Hindlimb muscle (tissue), 1 donor: Measurements from ENCODE around the gene MAP7. TPM values are rescaled to one million over a fixed set of nuclear protein-coding genes. Genes with fewer than 3 reads are reported as not detected.
"Not testable (repeated sequence)": the region's sequence is repeated elsewhere in the genome, so short reads cannot be mapped to it uniquely, and the experiment has no call there.

Experiments
- DNase-seq: peaks from one replicate; pipeline ENCODE4 v3.0.0-alpha.2; 2013
- polyA plus RNA-seq: library from polyadenylated mRNA; unstranded; fragments of 120-200 nt; gene quantifications from one replicate; pipeline ENCODE4 v1.2.1, GENCODE V29; 2013; ENCODE audit not compliant: insufficient read length

The MAP7 gene
- polyA plus RNA-seq, 1 donor, result 0.45 TPM

- no peak for DNase-seq
Measured at GRCh38 chr6:136331461-136331860, 218.8 kb downstream of the MAP7 start.

GRCh38 chr6:136330634-136331033, 219.6 kb downstream of the MAP7 start:
- DNase-seq, result no peak

DNA sequence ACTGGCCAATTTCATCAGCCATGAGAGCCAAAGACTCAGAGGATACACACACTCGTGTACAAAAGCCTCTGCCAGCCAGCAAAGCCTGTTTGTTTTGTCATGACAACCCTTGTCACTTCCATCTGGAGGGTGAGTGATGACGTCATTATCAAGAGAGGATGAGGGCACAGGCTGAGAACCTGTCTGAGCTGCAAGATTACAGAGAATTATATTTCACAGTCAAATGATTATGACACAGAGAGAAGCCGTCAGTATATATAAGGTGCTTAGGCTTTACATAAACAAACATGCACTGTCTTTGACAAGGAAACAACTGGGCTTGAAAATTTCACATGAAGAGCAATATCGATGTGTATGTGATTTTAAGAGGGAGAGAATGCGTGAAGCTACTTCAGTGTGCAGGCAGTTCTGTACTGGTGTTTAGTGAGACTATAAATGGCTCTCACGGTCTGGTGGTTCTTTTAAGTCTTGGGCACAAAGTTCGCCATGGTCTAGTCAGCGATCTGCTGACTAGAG, 224.1 kb downstream of the MAP7 start:
- DNase-seq, result no peak

- peak; percentile 43 for DNase-seq
Measured at GRCh38 chr6:136324686-136325380, 225.4 kb downstream of the MAP7 start.

- peak; percentile 58 for DNase-seq
Measured at GRCh38 chr6:136323431-136324112, 226.7 kb downstream of the MAP7 start.

DNA sequence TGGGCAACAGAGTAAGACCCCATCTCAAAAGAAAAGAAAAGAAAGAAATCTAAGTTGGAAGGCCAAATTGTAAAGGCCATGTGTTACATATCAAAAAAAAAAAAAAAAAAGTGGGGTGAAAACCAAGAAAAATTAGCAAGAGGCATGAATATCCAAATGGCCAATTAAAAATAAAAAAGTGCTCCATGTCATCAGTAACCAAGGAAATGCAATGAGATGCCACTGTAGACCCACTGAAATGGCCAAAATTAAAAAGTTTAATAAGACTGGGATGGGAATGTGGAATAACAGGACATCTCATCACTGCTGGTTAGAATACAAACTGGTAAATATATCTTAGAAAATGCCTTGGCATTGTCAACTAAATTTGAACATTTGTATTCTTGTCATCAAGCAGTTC, 230.5 kb downstream of the MAP7 start:
- no peak for DNase-seq

GRCh38 chr6:136318676-136319075, 231.5 kb downstream of the MAP7 start:
- no peak for DNase-seq

GRCh38 chr6:136317971-136318370, 232.3 kb downstream of the MAP7 start:
- DNase-seq, result no peak

DNA sequence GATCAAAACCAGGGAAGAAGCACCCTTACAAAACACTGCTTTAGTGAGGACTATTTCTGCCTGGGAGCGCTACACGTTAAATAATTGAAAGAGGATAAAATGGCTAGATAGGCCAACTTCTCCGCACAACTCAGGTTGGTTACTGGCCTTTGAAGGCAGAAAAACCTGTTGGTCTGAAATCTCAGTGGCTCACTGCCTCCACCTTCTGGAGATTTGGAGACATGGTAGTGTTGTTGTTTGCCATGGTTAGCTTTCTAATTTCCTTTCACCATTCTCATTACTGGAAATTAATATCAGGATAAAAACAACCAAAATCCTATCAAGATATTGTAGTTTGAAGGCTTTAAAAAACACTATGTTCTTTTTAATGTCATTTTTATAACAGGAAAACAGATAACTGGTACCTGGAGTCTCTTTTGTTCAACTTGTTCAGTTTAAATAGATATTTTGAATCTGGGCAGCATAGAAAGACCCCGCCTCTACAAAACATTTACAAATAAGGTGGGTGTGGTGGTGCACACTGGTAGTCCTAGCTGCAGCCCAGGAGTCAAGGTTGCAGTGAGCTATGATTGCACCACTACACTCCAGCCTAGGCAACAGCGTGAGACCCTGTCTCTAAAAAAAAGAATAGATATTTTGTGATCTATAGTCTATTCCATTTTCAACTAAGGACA, 233.1 kb downstream of the MAP7 start:
- DNase-seq, result peak; percentile 47

DNA sequence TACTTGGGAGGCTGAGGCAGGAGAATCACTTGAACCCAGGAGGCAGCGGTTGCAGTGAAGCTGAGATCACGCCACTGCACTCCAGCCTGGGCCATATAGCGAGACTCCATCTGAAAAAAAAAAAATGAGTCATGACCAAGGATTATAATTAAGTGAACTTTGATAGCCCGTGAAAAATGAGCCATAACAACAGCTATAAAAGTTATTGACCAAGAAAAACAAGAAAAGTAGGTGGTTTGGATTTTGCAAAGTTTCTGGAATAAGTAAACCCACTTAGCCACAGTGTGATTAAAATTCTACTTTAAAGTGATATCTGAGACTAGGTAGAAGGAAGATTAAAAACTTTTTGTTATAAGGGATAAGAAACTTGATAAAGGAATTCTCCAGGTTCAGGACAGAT, 234.6 kb downstream of the MAP7 start:
- DNase-seq, result no peak

DNA sequence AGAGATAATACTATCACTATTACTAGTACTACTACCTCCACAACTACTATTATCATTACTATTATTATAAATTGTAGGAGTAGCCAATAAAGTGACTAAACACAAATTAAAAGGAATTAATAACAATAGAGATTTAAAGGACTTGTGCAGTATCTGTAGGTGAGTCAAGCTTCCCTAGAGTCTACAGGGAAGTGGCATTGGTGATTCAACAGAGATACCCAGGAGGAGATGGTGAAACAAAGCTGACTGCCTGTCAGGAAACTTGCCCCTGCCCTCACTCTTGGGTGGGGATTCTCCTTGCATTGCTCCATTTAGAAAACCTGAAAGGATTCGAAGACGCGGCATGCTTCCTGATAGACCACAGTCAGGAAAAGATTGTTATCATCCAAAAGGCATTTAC, 237.2 kb downstream of the MAP7 start:
- DNase-seq, result no peak

DNA sequence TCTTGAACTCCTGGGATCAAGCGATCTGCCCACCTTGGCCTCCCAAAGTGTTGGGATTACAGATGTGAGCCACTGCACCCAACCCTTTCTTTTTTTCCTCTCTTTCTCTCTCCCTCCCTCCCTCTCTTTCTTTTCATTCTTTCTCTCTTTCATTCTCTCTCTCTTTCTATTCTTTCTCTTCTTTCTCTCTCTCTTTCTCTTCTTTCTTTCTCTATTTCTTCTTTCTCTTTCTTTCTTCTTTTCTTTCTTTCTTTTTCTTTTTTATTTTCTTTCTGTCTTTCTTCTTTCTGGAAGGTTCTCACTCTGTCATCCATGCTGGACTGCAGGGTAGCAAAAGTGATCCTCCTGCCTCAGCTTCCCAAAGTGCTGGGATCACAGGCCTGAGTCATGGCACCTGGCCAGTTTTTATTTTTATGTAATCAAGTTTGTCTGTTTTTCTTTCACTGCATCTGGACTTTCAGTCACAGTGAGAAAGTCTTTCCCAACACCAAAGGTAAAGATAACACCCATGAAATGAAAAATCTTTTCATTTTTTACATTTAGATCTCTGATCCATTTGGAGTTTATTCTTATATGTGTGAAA, 240.4 kb downstream of the MAP7 start:
- DNase-seq, result no peak

DNA sequence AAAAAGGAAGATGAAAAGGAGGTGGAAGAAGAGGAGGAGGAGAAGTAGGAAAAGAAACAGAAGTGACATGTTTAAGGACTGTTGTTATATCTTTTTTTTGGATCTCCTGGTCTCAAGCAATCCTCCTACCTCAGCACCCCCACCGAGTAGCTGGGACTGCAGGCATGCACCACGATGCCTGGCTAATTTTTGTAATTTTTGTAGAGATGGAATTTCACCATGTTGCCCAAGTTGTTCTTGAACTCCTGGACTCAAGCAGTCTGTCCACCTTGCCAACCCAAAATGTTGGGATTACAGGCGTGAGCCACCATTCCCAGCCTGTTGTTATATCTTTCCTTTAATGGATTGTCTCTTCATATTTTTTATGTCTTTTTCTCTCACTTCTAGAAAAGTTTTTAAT, 241.1 kb downstream of the MAP7 start:
- no peak for DNase-seq

DNA sequence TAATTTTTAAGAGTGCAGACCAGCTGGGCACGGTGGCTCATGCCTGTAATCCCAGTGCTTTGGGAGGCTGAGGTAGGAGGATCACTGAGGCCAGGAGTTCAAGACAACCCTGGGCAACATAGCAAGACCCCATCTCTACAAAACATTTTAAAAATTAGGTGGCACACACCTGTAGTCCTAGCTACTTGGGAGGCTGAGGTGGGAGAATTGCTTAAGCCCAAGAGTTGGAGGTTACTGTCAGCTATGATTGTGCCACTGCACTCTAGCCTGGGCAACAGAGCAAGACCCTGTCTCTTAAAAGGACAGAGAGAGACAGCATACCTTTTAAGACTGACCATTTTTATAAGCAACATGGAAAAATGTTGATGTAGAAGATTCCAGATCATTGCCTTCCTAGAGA, 241.8 kb downstream of the MAP7 start:
- DNase-seq, result not testable (repeated sequence)

GRCh38 chr6:136307351-136307750, 242.9 kb downstream of the MAP7 start:
- no peak for DNase-seq

GRCh38 chr6:136306466-136306865, 243.8 kb downstream of the MAP7 start:
- no peak for DNase-seq

DNA sequence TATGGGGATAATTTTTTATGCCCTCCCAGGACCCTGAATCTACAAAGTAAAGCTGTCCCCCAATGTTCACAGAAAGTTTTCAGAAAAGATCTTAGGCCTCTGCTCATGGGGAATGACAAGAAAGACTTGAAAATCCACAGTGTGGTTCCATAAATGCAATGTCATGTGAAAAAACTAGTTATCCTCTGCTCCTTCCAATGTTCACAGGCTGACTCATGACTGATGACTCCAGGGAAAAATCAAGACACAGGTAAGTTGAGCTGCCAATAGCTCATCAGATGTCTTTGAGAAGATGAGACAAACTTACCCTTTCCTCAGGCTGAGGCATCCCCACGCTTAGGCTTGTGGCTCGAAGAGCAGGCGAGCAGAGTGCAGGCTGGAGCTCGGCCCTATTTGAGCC, 245.8 kb downstream of the MAP7 start:
- no peak for DNase-seq

DNA sequence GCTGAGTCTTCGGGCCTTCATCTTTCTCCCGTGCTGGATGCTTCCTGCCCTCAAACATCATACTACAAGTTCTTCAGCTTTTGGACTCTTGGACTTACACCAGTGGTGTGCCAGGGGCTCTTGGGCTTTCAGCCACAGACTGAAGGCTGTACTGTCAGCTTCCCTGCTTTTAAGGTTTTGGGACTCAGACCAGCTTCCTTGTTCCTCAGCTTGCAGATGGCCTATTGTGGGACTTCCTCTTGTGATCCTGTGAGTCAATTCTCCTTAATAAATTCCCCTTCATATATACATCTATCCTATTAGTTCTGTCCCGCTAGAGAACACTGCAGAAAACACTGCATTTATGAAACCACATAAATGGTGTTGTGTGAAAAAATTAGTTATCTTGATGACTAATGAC, 246.7 kb downstream of the MAP7 start:
- DNase-seq, result no peak

GRCh38 chr6:136294621-136295020, 255.6 kb downstream of the MAP7 start:
- no peak for DNase-seq
